NCI-H2171 treated with DMSO at 0.1 percent for 48 hours (cell line): Measurements from ENCODE around the gene BARX2.
"Not testable (repeated sequence)": the region's sequence is repeated elsewhere in the genome, so short reads cannot be mapped to it uniquely, and the experiment has no call there.

Experiments
- DNase-seq: peaks from one replicate; lab custom pipeline; 2025; lab: John Stamatoyannopoulos, UW

Gene BARX2

GRCh38 chr11:129375751-129376657 lies at the start of gene BARX2:
Gene BARX2, plus strand, starts transcription at chr11:129375848. Its CDS starts 188 bp downstream, at chr11:129376036.
- DNase-seq: no peak

GRCh38 chr11:129326921-129327320 lies 48.7 kb upstream of the BARX2 start:
- no peak for DNase-seq

- not testable (repeated sequence) for DNase-seq
These were observed 47.9 kb upstream of the BARX2 start for GRCh38 chr11:129327708-129328107.

GRCh38 chr11:129328756-129329155 lies 46.9 kb upstream of the BARX2 start:
- DNase-seq: no peak

- DNase-seq: no peak
These were observed 44.4 kb upstream of the BARX2 start for GRCh38 chr11:129331217-129331616.

GRCh38 chr11:129331871-129332274 lies 43.8 kb upstream of the BARX2 start:
- peak; percentile 88 for DNase-seq

- DNase-seq: no peak
These were observed 41.8 kb upstream of the BARX2 start for GRCh38 chr11:129333873-129334272.

GRCh38 chr11:129344301-129344940 lies 31.2 kb upstream of the BARX2 start:
- not testable (repeated sequence) for DNase-seq

- DNase-seq: no peak
These were observed 28.7 kb upstream of the BARX2 start for GRCh38 chr11:129346916-129347315.

GRCh38 chr11:129348813-129349212 lies 26.8 kb upstream of the BARX2 start:
- DNase-seq: no peak

- DNase-seq: no peak
These were observed 23.0 kb upstream of the BARX2 start for GRCh38 chr11:129352676-129353075.

- no peak for DNase-seq
These were observed 21.0 kb upstream of the BARX2 start for GRCh38 chr11:129354691-129355090.

- DNase-seq: no peak
These were observed 15.9 kb upstream of the BARX2 start for GRCh38 chr11:129359748-129360147.

- peak; percentile 57 for DNase-seq
These were observed 11.4 kb upstream of the BARX2 start for GRCh38 chr11:129364143-129364654.

- no peak for DNase-seq
These were observed 9.8 kb upstream of the BARX2 start for GRCh38 chr11:129365816-129366215.

GRCh38 chr11:129366737-129367597 lies 8.7 kb upstream of the BARX2 start:
- DNase-seq: no peak

- DNase-seq: no peak
These were observed 6.6 kb upstream of the BARX2 start for GRCh38 chr11:129368889-129369672.

- DNase-seq: no peak
These were observed 4.9 kb upstream of the BARX2 start for GRCh38 chr11:129370715-129371114.

- no peak for DNase-seq
These were observed 2.8 kb upstream of the BARX2 start for GRCh38 chr11:129372609-129373488.

GRCh38 chr11:129373489-129373953 lies 2.1 kb upstream of the BARX2 start:
- DNase-seq: no peak
